MM.1S (cell line): ENCODE data around the gene C12orf75.

Experiments
- EZH2 ChIP-seq: fragments of 300-600 bp; sonication (generic); optimal IDR thresholded peaks from 2 replicates; pipeline ENCODE3; 2017; ENCODE audit warnings: low read depth, mild to moderate bottlenecking, antibody characterized with exemption, low read length, mixed read lengths
- EZH2phosphoT487 ChIP-seq: fragments of 300-600 bp; sonication (generic); IDR thresholded peaks from 2 replicates; pipeline ENCODE4 v1.6.1; 2018; ENCODE audit warnings: antibody characterized with exemption, low read length
- TF ChIP-seq, protein P1 (sequence below): fragments of 300-600 bp; sonication (generic); IDR thresholded peaks from 2 replicates; pipeline ENCODE4 v1.5.1; 2016; ENCODE audit warnings: antibody characterized with exemption, low read length, mixed read lengths

DNA sequence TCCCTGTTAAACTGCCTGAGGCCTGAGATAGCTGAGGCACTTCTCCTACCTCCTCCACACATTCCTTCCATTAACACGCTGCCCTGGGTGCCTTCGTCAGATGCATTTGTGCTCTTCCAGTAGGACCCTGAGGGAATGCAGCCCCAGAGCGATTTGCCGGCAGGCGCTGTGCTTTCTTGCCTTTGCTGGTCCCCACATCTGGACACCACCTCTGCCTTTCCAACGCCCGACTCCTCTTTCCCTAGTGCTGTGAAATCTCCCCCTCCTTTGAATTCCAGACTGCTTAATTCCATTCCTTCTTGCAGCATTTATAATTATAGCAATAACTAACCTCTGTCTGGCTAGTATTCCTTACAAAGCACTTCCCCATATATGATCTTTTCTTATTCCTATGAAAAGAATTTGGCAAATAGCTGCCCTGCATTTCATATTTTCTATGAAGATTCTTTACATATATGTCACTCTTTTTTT is 88.4 kb downstream of the C12orf75 start:
- TF ChIP-seq EZH2: no peak
- TF ChIP-seq EZH2phosphoT487: no peak
- TF ChIP-seq, protein P1, sequence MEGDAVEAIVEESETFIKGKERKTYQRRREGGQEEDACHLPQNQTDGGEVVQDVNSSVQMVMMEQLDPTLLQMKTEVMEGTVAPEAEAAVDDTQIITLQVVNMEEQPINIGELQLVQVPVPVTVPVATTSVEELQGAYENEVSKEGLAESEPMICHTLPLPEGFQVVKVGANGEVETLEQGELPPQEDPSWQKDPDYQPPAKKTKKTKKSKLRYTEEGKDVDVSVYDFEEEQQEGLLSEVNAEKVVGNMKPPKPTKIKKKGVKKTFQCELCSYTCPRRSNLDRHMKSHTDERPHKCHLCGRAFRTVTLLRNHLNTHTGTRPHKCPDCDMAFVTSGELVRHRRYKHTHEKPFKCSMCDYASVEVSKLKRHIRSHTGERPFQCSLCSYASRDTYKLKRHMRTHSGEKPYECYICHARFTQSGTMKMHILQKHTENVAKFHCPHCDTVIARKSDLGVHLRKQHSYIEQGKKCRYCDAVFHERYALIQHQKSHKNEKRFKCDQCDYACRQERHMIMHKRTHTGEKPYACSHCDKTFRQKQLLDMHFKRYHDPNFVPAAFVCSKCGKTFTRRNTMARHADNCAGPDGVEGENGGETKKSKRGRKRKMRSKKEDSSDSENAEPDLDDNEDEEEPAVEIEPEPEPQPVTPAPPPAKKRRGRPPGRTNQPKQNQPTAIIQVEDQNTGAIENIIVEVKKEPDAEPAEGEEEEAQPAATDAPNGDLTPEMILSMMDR: no peak
